ENCODE data around the gene TRIM17. TPM values are rescaled to one million over a fixed set of nuclear protein-coding genes. Genes with fewer than 3 reads are reported as not detected.

Gene TRIM17
- total and polyA plus RNA-seq, 9 of the 15 experiments (the other 6 are each of a cell fraction or from before 2014, with no cell fraction given) = not detected

DNA sequence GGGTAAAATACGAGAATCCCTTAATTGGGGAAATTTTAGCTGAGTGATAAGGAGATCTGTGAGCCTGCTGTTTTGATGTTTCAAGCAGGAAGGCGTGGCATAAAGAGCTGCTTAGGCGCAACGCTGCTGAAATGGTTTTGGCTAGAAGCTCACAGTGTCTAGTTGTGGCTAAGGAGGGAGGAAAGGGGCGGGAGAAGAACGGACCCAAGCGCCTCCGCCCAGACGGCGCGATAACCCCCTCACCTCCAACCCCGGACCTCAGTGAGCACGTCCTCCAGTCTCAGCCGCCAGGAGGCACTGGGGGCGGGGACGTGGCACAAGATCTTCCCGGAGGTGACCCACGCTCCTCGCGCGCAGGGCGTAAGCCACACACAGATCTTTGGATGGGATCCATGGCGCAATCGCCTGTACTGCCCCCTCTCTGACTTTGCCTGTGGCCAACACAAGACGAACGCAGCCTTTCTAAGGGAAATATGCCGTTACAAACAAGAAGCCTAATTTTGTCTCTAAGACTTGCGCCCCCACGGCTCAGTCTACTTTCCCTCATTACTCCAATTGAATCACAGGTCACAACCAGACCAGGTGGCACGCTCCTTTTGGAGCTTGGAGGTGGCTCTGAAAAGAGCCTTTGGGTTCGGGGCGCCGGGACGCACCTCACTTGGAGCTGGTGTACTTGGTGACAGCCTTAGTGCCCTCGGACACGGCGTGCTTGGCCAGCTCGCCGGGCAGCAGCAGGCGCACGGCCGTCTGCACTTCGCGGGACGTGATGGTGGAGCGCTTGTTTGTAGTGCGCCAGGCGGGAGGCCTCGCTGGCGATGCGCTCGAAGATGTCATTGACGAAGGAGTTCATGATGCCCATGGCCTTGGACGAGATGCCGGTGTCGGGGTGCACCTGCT is 47.1 kb upstream of the TRIM17 start (continued):
- peak; percentile 85; the same call in 1 of the 2 replicates for TF ChIP-seq TOE1 (IDR thresholded peaks at IDR 0.05; ENCODE audit: borderline replicate concordance)
- peak; percentile 79; the same call in 1 of the 2 replicates for TF ChIP-seq TOE1 (CRISPR knock-in tag; IDR thresholded peaks at IDR 0.05; ENCODE audit: borderline replicate concordance, low read depth)
- TF ChIP-seq CC2D1A (IDR thresholded peaks at IDR 0.05) = peak; percentile 99
- no peak for TF ChIP-seq ZNF445 (CRISPR knock-in tag; IDR thresholded peaks at IDR 0.05; ENCODE audit: low read depth)
- peak; percentile 86; the same call in 1 of the 2 replicates for TF ChIP-seq RB1 (IDR thresholded peaks at IDR 0.05; ENCODE audit: low read depth)
- TF ChIP-seq, protein P1, sequence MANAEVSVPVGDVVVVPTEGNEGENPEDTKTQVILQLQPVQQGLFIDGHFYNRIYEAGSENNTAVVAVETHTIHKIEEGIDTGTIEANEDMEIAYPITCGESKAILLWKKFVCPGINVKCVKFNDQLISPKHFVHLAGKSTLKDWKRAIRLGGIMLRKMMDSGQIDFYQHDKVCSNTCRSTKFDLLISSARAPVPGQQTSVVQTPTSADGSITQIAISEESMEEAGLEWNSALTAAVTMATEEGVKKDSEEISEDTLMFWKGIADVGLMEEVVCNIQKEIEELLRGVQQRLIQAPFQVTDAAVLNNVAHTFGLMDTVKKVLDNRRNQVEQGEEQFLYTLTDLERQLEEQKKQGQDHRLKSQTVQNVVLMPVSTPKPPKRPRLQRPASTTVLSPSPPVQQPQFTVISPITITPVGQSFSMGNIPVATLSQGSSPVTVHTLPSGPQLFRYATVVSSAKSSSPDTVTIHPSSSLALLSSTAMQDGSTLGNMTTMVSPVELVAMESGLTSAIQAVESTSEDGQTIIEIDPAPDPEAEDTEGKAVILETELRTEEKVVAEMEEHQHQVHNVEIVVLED (CRISPR knock-in tag; IDR thresholded peaks at IDR 0.05) = peak; percentile 85
- TF ChIP-seq ZFP36 (IDR thresholded peaks at IDR 0.05; ENCODE audit: low read depth, low read length, partially characterized antibody) = peak; percentile 6
- peak; percentile 69 for TF ChIP-seq MAX (CRISPR knock-in tag; IDR thresholded peaks at IDR 0.05)
- TF ChIP-seq BCLAF1 (IDR thresholded peaks at IDR 0.05; ENCODE audit: borderline replicate concordance in 1 of 2, control insufficient read depth in 1 of 2, low read depth in 2 of 2, low read length in 1 of 2) = no peak
- TF ChIP-seq EHMT2 (IDR thresholded peaks at IDR 0.05) = peak; percentile 69; the same call in 1 of the 2 replicates
- peak; percentile 79 to 90 for TF ChIP-seq TRIM24 (IDR thresholded peaks at IDR 0.05)
- TF ChIP-seq ILF3 (IDR thresholded peaks at IDR 0.05; ENCODE audit: borderline replicate concordance) = no peak
- TF ChIP-seq EGR1 (conservative IDR thresholded peaks at IDR 0.05) = peak; percentile 71
- TF ChIP-seq DMBX1 (CRISPR knock-in tag; IDR thresholded peaks at IDR 0.05; ENCODE audit: borderline replicate concordance) = no peak; the same call in 1 of the 2 replicates
- TF ChIP-seq TCF7L2 (IDR thresholded peaks at IDR 0.05; ENCODE audit: low read depth, low read length) = no peak

All from K562 (cell line).